Measurements from ENCODE around the gene ADISSP. TPM values are rescaled to one million over a fixed set of nuclear protein-coding genes. Genes with fewer than 3 reads are reported as not detected.
A peak's percentile ranks its signal among the peaks of the same experiment; 100 is the strongest.

ADISSP gene
- 10 to 100 TPM in 3 of 4 donors, 1 to 10 TPM in 1; 3.0 to 19.9 (median 16.3) TPM for total RNA-seq

DNA sequence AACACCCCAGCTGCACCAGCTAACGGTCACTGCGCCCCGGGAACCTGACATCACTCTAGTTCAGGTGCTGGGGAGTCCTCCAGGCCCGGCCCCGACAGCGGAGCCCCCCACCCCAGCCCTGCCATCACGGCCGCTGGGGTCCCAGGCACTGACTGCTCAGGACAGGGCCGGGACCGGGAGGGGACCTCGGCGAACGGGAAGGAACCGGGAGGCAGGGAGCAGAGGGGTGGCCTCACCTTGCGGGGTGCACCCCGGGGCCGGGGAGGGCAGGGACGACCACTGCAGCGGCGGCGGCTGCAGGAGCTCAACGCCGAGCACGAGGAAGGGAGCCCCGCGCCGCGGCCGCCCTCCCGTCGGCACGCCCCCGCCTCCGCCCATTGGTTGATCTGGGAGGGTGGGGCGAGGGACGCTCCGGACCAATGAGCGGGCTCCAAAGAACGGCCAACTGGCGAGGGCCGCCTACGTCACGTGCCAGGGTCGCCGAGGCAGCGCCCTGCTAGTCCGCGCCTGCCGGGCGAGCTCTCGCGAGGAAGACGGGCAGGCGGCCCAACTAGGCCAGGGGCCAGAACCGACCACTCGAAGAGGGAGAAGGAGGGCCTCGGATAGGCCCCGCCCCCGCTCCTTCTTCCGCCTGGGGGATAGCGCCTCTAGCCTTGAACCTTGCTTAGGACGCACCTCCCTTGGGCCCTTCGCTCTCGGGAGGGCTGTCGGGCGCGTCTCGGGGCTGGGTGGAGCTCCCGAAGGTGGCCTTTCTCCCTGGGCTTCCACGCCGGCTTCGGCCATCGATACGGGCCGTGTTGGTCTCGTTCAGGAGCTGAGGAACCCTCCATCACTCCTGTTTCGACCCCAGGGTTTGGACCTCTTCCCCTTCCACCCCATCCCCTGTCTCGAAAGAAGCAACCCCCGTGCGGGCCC lies at the start of gene ADISSP:
TSS of gene ADISSP (minus strand) at position 327 of the 915 bp plus-strand sequence. CDS start 7,653 bp downstream, outside the sequence.
- TF ChIP-seq, protein P1, sequence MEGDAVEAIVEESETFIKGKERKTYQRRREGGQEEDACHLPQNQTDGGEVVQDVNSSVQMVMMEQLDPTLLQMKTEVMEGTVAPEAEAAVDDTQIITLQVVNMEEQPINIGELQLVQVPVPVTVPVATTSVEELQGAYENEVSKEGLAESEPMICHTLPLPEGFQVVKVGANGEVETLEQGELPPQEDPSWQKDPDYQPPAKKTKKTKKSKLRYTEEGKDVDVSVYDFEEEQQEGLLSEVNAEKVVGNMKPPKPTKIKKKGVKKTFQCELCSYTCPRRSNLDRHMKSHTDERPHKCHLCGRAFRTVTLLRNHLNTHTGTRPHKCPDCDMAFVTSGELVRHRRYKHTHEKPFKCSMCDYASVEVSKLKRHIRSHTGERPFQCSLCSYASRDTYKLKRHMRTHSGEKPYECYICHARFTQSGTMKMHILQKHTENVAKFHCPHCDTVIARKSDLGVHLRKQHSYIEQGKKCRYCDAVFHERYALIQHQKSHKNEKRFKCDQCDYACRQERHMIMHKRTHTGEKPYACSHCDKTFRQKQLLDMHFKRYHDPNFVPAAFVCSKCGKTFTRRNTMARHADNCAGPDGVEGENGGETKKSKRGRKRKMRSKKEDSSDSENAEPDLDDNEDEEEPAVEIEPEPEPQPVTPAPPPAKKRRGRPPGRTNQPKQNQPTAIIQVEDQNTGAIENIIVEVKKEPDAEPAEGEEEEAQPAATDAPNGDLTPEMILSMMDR (IDR thresholded peaks at IDR 0.05) = no peak
- TF ChIP-seq POLR2AphosphoS5 (IDR thresholded peaks at IDR 0.05) (peak; percentile 49 to 87 (median 75)), POLR2A (IDR thresholded peaks at IDR 0.05) (peak; percentile 70)
- Histone ChIP-seq H3K4me3 (peak within 1 kb of the TSS; percentile 54 to 97 (median 68)), H3K4me1 (peaks cover 0 to 52% (median 33%) of the 10 kb centered on the region in 4 donors), H3K9me3 (no peaks in the 10 kb centered on the region), H3K27ac (peak within 1 kb of the TSS; percentile 90 to 97 (median 94)), H3K27me3 (no peaks in the 10 kb centered on the region), H3K36me3 (no peaks in the 10 kb centered on the region)
- WGBS, 2 donors (ENCODE audit: low coverage in 1 of 2) = 1% methylated on average over 57 of the region's 80 CpGs; no CpG with 5 or more reads in 1 of the 2 donors
- DNase-seq = peak; percentile 99
- in situ Hi-C loops (cut with MboI; ENCODE audit: low pct_ligation_motif_present in 1 of 4, low pct_unique_long_range_greater_than_20kb in 1 of 4, low sequenced_read_pairs in 3 of 4) (no loop called here), intact Hi-C loops (cut with DNase I; ENCODE audit: low total_unique reads) (loop anchor here (1.0 kb wide), 1 partner anchor 48 kb away; no protein-coding TSS in a partner anchor)

DNA sequence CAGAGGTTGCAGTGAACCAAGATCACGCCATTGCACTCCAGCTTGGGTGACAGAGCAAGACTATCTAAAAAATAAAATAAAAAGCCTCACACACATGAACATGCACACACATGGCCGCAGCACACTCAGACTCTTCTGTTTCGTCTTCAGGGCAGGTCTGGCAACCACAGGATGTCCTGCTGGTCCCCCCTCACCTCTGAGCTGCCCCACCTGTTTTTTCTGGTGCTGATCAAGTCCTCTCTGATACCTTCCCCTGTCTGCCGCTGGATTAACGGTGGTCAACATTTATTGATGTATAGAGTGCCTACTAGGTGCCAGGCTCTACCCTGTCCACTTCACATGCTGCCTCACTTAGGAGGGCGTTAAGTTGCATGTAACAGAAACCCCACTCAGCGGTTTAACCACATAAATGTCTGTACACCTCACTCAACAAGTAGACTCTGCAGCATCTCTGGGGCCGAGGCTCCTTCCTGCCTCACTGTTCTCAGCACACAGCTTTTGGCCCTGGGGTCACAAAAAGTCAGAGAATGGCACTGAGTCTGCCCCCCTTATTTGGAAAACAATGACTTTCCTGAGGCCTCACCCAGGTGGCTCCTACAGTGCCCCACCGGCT lies 48.3 kb upstream of the ADISSP start:
- H3K9me3 ChIP-seq = no peaks in the 10 kb centered on the region
- H3K27ac ChIP-seq = no peak overlapping the region
- no peaks in the 10 kb centered on the region for H3K27me3 ChIP-seq
- intact Hi-C loops (cut with DNase I; ENCODE audit: low total_unique reads) = no loop called here
- no peak overlapping the region for H3K4me3 ChIP-seq
- peaks cover 20 to 47% (median 41%) of the 10 kb centered on the region in 4 donors for H3K4me1 ChIP-seq
- in situ Hi-C loops (cut with MboI; ENCODE audit: low pct_ligation_motif_present in 1 of 4, low pct_unique_long_range_greater_than_20kb in 1 of 4, low sequenced_read_pairs in 3 of 4) = no loop called here
- no peak for TF ChIP-seq EP300 (IDR thresholded peaks at IDR 0.05; ENCODE audit: low read depth)
- no peak for TF ChIP-seq POLR2A (IDR thresholded peaks at IDR 0.05)
- no peak for TF ChIP-seq POLR2AphosphoS5 (IDR thresholded peaks at IDR 0.05)
- TF ChIP-seq, protein P1 (IDR thresholded peaks at IDR 0.05) = no peak
- WGBS, 2 donors (ENCODE audit: low coverage in 1 of 2) = 63 to 93% methylated on average over 5 to 9 of the region's 9 CpGs
- no peaks in the 10 kb centered on the region for H3K36me3 ChIP-seq
- no peak for DNase-seq

DNA sequence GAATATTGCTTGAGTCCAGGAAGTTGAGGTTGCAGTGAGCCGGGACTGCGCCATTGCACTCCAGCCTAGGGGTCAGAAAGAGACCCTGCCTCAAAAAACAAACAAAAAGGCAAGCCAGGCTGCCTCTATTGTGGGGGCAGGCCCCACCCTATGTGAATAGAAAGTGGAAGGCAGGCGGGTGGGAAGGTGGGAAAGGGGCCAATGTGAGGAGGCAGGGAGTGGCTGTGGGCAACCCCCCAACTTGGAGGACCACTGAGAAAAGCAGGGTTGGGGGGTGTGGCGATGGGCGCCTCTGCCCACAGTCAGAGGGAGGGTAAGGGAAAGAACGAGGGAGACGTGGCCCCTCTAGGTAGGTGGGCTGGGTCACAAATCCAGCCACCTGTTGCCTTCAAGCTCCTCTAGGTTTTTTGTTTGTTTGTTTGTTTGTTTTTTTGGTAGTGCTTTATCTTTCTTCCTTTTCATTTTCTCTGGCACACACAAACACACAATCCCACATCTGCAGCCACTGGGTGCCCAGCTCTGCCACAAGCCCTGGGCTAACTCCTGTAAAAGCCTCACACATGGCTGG lies 47.5 kb upstream of the ADISSP start:
- in situ Hi-C loops (cut with MboI; ENCODE audit: low pct_ligation_motif_present in 1 of 4, low pct_unique_long_range_greater_than_20kb in 1 of 4, low sequenced_read_pairs in 3 of 4) = no loop called here
- WGBS, 2 donors (ENCODE audit: low coverage in 1 of 2) = 64 to 81% methylated on average over 3 to 7 of the region's 7 CpGs

More for the DNA sequence above, 47.5 kb upstream of the ADISSP start:
- no peaks in the 10 kb centered on the region for H3K27me3 ChIP-seq
- no peak for DNase-seq
- no peak overlapping the region for H3K27ac ChIP-seq
- H3K4me3 ChIP-seq = no peak overlapping the region
- TF ChIP-seq, protein P1 (IDR thresholded peaks at IDR 0.05) = no peak
- no peak for TF ChIP-seq EP300 (IDR thresholded peaks at IDR 0.05; ENCODE audit: low read depth)
- TF ChIP-seq POLR2AphosphoS5 (IDR thresholded peaks at IDR 0.05) = no peak
- TF ChIP-seq POLR2A (IDR thresholded peaks at IDR 0.05) = no peak
- H3K36me3 ChIP-seq = no peaks in the 10 kb centered on the region
- H3K9me3 ChIP-seq = no peaks in the 10 kb centered on the region
- intact Hi-C loops (cut with DNase I; ENCODE audit: low total_unique reads) = no loop called here
- peaks cover 24 to 53% (median 48%) of the 10 kb centered on the region in 4 donors for H3K4me1 ChIP-seq
